NCI-H345 (cell line): ENCODE measurements around the gene LMCD1.
"Not testable (repeated sequence)": the region's sequence is repeated elsewhere in the genome, so short reads cannot be mapped to it uniquely, and the experiment has no call there.

Experiments used
- DNase-seq: peaks from one replicate; lab custom pipeline; 2025; lab: John Stamatoyannopoulos, UW

LMCD1 gene

DNA sequence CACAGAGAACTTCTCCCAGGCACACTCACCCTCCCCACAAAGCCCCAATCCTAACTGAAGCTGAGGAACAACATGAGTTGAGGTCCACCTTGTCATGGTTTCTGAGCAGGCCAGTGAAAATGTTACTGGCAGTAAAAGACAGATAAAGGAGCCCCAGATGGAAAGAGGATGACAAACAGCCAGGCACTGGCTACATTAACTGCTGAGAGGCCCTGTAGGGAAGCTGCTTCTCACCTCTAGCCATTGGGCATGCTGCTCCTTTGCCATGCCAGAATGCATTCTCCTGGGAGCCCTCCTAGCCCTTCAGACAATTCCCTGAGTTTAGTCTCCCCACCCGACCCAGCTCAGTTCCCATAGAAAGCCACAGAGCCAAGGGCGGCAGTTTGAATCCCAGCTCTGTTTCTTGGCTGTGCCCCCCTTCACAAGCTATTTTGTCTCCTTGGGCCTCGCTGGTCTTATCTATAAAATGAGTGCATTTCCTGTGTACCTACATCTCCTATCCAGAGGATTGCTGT lies 60.5 kb downstream of the LMCD1 start:
- DNase-seq = no peak

DNA sequence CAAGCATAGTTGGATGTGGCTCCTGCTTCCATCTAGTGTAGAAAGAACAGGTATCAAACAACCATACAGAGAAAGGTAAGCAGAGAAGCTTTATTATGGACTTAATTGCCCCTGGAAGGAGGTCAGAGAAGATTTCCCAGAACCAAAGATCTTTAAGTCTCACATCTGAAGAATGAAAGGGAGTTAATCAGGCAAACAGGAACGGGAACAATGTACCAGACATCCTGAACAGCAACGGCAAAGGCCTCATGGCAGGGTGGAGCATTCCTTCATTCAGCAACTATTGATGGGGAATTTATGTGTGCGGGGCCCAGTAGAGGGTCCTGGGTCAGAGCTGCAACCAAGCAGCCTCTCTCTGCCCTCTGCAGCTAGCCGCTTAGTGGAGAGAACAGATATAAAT lies 61.5 kb downstream of the LMCD1 start:
- DNase-seq = no peak

DNA sequence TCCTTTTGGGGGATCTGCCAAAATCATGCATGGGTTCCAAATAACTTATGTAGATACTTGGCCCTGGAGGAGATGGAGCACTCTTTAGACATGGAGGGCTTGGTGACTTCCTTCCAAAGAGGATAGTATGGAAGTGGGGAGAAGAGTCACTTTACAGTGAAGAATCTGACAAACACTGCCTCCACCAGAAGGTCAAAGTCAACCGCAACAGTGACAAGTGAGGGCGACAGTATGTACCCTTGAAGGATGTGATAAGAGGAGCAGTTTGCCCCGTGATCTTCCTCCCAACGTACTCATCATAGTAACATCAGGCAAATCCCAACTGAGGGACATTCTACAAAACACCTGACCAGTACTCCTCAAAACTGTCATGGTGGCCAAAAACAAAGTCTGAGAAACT lies 62.0 kb downstream of the LMCD1 start:
- DNase-seq = no peak

DNA sequence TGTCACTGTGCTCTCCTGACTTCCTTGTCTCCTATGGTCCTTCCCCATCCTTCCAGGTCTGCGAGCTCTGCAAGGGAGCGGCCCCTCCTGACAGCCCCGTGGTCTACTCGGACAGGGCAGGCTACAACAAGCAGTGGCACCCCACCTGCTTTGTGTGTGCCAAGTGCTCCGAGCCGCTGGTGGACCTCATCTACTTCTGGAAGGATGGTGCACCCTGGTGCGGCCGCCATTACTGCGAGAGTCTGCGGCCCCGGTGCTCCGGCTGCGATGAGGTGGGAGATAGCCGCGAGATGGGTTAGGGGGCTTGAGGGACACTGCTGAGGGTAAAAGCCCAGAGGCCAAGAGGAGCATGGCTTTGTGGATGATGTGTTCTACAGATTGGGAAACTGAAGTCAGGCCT lies 63.8 kb downstream of the LMCD1 start:
- DNase-seq = no peak

DNA sequence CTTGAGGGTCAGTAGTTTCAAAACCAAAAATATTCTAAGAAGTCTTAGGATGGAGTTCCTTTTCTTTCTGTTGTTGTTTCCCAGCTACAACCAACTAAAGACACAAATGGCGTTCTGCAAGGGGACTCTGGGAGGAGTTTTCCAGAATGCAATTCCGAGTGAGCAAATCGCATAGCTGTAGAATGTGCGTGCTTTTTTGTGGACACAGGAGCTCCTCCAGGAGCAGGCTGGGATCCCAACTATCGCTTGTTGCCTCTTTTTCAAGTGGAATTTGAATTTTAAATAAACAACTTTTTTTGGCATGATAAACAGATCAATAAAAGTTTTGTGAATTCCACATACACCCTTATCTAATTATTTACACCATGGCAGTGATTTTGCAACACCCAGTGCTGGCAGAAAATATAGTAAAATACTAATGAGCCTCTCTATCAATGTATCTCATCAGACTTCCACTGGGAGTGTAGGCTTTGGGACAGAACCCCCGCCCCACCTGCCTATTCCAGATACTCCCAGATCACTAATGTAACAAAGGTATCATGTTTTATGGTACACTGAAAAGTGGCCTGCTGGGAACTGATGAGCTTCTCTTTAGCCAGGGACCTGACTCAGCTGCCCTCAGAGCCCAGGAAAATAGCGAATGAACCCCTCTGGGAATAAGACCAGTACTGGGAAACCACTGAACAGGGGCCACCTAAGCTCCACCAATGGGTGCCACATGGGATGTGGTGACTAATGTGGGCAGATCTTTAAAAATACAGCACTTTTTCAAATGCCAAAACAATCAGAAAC lies 66.4 kb downstream of the LMCD1 start:
- no peak for DNase-seq

DNA sequence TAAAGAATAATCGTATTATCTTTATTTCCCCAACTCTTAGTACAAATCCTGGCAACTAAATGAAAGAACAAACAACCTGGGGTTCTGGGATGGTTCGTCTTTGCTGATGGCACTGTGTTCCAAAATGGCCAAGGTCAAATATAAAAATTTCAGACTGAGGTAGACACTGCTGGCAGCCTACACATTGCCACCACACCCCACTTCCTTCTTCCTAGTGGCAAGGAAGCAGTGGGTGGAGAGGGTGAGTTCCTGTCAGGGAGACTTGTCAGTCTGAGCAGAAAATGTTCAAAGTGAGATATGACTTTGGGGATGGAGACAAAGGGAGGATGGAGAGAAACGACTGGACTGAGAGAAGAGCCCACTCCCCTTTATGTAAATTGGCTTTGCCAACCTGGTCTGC lies 69.6 kb downstream of the LMCD1 start:
- DNase-seq = no peak

DNA sequence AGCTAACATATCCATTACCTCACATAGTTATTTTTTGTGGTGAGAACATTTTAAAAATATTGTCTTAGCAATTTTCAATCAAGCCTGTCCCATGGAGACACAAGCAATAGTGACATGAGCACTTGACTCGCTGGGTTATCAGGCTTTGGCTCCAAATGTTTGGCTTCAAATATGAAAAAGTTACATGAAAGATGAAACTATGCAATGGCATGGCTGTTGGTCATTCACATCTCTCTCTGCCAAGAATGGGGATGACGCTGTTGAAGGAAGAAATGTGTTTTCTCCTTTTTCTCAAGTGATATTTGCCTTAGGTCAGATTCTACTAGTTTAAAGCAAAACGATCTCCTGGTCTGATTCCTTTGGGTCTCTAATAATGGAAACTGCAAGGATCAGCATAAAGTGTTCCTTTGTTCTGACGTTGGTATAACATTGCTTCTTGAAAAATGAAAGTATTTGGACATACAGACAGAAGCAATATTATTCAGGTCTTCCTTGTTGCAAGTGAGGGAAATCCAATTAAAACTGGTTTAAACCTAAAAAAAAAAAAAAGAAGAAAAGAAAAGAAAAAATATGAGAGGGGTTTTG lies 71.8 kb downstream of the LMCD1 start:
- DNase-seq = no peak

DNA sequence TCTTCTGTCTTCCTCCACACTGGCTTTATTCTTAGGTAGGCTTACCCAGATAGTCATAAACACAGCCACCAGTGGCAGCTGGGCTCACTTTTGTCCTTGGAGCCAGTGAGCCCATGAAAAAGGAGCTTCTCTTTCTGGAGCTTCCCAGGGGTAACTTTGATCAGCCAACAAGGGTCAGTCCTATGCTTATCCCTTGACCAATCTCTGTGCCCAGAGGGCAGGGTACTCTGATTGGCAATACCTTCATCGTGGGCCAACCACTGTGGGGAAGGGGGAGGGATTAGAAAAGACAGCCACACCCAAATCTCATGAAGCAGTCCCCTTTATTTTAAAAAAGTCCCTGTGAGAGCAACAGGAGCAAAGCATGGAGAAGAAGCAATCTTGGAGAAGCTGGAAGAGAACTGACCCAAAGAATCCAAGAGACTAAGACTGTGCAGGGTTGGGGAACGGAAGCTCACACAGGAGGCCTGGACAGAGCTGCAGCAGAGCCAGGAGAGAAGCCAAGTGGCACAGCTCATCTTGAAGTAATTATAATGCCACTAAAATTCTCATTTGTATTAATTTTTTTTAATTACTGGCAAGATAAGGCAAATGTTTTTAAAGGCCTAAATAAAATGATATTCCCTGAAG lies 72.5 kb downstream of the LMCD1 start:
- no peak for DNase-seq

DNA sequence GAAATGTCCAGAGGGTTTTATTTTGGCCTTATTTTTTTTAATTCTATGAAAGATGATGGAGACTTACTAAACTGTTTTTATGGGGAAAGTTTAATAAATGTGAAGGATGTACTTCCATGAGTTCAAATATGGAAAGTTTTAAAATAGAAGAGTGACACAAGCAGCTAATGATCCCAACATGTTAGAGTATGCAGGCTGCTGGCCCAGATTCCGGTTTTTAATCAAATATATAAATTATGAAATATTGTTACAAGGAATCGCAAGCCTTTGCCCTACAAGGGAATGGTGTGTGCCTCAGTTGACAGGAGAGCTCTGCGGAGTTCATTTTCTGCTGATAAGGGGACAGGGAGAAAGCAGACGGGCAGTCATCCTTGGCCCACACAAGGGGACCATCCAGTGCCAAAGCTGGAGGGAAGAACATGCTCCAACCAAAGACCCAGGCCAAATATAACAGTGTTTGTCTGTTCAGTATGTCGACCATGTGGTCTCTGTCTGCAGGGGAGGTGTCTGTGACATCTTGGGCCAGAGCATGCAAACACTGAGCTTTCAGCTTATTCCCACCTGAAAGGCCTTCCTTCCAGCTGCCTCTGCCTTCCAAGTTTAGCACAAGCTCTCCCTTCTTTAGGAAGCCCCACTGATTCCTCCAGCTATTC lies 73.2 kb downstream of the LMCD1 start:
- DNase-seq = no peak

DNA sequence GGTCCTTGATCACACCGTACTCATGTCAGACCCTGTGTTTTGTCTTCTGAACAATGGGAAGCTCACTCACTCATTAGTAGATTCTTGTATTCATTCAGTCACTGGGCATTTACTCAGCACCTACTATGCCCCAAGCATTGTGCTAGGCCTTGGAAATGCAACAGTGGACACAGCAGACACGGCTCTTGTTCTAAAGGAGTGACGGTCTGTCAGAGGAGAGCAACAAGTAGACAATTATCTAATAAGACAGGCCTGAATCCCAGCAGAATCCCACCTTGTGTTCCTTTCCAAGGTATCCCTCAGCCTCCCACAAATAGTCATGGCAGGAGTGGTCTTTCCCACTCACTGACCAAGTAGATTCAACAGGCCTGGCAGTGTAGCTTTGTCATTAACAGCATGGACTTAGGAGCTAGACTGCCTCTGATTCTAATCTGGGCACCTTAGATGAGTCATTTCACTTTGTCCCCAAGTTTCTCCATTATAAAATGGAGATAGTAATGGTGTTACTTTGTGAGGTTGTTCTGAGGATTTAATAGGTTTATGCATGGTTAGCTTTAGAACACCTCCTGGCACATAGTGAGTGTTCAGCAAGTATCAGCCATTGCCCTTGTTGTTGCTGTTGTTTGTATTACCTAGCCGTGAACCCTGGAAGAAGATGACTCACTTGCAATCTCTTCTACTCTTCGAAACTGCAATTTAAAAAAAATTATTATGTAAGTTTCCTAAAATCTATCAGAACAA lies 73.9 kb downstream of the LMCD1 start:
- no peak for DNase-seq

DNA sequence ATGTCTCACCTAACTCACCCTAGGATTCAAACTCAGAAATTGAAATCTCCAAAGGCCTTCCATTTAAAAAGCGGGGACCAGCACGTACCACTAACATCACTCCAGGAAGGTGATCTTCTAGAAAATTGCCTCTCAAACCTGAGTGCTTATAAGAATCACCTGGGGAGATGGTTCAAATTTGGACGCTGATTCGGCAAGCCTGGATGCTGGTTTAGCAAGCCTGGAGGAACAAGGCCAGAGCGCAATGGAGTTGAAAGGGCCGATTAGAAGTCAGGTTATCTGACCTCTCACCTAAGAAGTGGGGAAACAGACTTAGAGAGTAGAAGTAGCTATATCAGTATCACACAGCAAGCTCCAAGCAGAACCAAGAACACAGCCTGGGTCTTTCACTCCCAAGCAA lies 74.8 kb downstream of the LMCD1 start:
- no peak for DNase-seq

DNA sequence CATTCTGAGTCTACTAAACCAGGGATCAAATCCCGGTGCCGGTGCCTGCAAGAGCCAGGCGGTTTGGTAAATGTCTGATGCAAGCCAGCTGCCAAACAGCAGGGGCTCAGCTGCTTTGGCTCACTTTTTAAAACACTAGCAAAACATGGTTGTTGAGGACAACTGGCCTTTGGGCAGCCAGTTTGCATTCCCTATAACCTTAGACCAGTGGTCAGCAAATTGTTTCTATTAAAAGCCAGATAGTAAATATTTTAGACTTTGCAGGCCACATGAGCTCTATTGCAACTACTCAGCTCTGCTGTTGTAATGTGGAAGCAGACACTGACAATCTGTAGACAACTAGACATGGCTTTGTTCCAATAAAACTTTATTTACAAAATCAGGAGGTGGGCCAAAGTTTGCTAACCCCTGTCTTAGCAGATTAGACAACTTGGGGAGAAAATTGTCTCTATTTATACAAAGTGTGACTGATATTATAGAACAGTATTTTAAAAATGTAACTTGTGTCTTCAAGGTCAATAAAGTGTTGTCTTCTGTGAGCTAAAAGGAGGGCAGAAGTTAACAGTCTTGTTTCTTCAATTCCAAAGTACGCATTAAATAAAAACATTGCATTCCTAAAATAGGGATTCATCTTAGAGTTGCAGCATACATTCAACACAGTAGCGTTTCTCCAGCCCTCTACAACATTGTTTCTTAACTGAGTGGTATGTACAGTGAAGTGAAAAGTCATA lies 75.4 kb downstream of the LMCD1 start:
- no peak for DNase-seq

DNA sequence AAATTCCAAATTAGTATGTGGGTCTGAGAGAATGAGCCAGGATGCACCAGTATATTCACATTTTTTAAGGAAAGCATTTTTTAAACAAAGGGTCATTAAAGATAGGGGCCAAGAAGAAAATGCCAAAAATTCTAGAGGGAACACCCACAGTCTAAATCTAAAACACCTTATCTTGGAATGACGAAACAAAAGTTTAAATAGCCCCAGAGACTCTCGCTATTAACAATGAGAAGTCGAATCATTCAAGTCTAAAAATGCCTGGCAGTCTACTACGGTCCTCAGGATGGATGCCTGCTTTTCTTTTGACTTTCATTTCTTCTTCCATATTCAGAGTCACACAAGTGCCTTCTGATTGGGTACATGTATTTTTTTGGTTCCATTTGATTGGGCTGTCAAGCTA lies 76.7 kb downstream of the LMCD1 start:
- DNase-seq = no peak

DNA sequence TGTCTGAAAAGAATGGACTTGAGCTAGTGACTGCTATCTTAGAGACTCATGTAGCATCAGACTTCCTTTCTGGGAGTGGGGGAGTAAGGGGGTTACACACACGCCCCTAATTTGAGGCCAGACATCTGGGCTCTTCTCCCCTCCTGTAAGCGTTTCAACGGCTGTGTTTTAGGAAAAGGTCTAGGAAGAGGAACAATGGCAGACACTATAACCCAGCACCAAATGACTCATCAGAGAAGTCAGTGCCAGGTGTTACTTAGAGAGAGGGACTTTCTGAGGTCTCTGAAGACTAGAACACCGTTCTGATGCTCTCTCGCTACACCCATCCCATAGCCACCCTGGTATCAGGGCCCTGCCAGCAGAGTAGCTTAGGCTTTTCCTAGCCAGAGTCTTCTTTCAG lies 77.5 kb downstream of the LMCD1 start:
- no peak for DNase-seq

DNA sequence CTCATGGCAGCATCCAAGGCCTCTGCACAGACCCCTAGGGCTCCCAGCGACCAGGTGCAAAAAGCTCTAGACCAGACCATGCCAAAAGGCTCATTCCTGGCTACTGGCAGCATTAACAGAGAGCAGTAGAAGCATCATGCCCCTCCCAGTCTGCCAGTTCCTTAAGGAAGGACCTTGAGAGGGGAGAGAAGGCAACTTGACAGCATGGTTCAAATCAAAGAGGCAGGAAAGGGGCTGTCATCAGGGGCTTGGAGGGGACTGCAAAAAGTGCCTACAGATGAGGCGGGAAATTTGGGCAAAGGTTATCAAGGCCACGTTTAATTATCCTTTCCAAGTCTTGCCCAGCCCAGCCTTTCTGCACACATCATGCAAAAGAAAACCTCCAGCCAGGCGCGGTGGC lies 78.3 kb downstream of the LMCD1 start:
- DNase-seq = no peak

DNA sequence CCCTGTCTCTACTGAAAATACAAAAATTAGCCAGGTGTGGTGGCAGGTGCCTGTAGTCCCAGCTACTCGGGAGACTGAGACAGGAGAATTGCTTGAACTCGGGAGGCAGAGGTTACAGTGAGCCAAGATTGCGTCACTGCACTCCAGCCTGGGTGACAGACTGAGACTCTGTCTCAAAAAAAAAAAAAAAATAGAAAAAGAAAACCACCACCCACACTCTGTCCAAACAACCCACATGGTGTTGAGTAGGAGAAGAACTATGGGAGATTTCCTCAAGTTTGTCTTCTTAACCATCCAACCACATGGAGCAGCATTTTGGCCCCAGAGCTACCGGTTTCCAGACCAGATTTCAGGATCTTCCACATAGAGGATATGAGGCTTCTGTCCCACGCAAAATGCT lies 78.8 kb downstream of the LMCD1 start:
- DNase-seq = not testable (repeated sequence)

DNA sequence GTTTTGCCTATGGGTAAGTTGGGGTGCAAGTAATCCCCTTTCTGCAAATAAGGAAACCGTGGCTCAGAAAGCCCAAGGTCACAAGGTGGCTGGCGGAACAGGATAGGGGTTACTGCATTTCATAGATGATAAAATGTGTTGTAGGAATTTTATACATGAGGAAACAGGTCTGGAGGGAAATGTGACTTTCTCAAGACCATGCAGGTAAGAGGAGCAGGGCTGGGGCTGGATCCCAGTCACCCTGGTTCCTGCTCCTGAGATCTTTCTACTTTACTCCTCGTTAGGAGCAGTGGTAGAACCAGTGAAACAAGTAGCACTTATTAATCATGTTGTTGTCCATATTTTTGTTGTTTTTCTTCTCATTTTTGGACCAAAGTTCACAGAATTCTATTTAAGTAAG lies 79.8 kb downstream of the LMCD1 start:
- DNase-seq = no peak

DNA sequence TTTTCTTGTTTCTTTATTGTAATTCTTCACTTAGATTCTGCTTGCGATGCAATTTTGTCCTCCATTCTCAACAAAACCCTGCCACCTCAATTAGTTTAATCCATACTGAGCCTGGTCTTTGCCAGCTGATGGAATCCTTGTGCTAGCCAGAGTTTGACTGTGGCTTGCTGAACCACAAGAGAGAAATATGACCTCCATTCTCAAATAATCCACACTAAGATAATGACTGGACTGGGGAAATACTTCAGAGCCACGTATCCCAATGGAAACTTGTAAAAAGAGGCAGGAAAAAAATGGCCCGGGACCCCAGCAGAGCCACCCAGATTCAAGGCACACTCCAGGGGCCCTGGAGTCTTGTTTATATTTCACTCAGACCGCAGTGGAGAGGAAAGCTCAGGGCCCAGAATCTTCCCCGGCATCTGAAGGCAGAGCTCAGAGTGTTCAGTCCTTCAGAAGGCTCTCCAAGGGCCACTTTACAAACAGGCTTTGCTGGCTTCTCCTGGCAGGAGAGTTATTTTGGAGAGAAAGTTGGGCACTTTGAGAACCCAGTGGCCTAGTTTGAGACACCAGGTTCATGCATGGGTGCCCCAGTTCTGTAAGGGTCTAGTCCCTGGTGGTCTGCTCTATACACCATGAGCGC lies 80.3 kb downstream of the LMCD1 start:
- no peak for DNase-seq

DNA sequence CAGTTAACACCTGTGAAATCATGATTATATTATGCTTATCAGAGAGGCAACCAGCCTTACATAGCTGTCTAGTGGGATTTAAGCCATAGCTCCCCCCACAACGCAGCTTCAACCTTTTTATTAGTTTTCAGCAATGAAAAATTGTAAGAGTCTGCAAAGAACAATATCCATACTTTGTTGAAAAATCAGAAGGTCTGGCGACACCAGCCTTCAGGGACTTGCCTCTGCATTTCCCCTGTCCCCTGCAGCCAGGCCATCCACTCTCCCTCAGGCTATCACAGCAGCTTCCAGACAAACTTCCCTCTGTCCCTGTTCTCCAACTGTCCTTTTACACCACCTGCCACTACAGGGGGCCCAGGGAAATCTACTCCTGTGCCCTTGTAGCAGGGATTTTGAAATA lies 83.0 kb downstream of the LMCD1 start:
- no peak for DNase-seq

DNA sequence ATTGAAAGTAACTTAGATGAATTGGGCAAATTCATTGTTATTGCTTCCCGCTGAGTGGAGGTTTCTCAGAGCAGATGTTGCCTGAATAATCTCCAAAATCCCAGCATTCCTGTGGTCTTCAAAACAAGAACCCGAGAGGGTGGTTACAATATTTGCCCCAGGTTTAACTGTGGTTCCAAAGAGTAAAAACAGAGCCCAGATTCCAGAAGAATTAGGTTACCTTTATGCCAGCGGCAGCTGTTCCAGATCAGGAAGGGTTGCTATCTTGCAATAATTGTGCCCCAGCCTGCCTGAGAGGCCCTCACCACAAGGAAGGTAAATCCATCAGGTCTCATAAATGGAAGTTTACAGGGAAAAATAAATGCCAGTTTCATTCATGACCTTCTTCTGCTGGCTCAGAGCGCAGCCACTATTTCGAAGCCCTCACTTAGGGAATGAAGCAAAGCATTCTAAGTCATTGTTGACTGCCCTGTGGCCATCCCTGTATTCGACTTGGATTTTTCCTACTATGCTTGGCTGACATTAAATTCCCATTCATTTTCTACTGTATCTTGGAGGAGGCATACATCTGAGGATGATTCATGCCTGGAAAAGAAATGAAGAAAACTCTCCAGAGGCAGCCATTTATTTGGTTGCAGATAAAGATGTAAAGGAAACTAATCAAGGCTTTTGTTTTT lies 88.4 kb downstream of the LMCD1 start:
- no peak for DNase-seq
